Activated effector memory CD4-positive, alpha-beta T cell treated with Interleukin-2 at 50 U/mL for 16 hours (primary cell): ENCODE data around the gene RHBDD2.
"Not testable (repeated sequence)": the region's sequence is repeated elsewhere in the genome, so short reads cannot be mapped to it uniquely, and the experiment has no call there.

ENCODE experiments used
- DNase-seq: peaks from one replicate; pipeline ENCODE4 v3.0.0-alpha.2; 2020

The RHBDD2 gene

GRCh38 chr7:75866489-75867389 is 12.1 kb upstream of the RHBDD2 start:
- DNase-seq, result peak; percentile 16

- no peak for DNase-seq
Measured at GRCh38 chr7:75867390-75867717, 11.5 kb upstream of the RHBDD2 start.

- DNase-seq, result no peak
Measured at GRCh38 chr7:75868153-75868552, 10.7 kb upstream of the RHBDD2 start.

GRCh38 chr7:75869776-75870379 is 9.0 kb upstream of the RHBDD2 start:
- no peak for DNase-seq

- DNase-seq, result no peak
Measured at GRCh38 chr7:75870557-75871161, 8.2 kb upstream of the RHBDD2 start.

- no peak for DNase-seq
Measured at GRCh38 chr7:75872073-75872782, 6.6 kb upstream of the RHBDD2 start.

GRCh38 chr7:75874180-75874579 is 4.7 kb upstream of the RHBDD2 start:
- DNase-seq, result not testable (repeated sequence)

GRCh38 chr7:75875113-75876080 is 3.4 kb upstream of the RHBDD2 start:
- DNase-seq, result no peak

GRCh38 chr7:75876126-75876881 is 2.5 kb upstream of the RHBDD2 start:
- DNase-seq, result no peak

- DNase-seq, result no peak
Measured at GRCh38 chr7:75878312-75878768, 494 bp upstream of the RHBDD2 start.

- no peak for DNase-seq
Measured at GRCh38 chr7:75879771-75880184, 944 bp downstream of the RHBDD2 start.

GRCh38 chr7:75880242-75880641 is 1.4 kb downstream of the RHBDD2 start:
- no peak for DNase-seq

- no peak for DNase-seq
Measured at GRCh38 chr7:75881436-75882095, 2.7 kb downstream of the RHBDD2 start.

GRCh38 chr7:75883265-75883824 is 4.5 kb downstream of the RHBDD2 start:
- not testable (repeated sequence) for DNase-seq

GRCh38 chr7:75884476-75884875 is 5.6 kb downstream of the RHBDD2 start:
- no peak for DNase-seq

- no peak for DNase-seq
Measured at GRCh38 chr7:75885036-75885435, 6.2 kb downstream of the RHBDD2 start.

GRCh38 chr7:75887669-75888369 is 9.0 kb downstream of the RHBDD2 start:
- DNase-seq, result no peak

GRCh38 chr7:75888464-75889222 is 9.8 kb downstream of the RHBDD2 start:
- no peak for DNase-seq
